Measurements from ENCODE around the gene MEGF11.
A peak's percentile ranks its signal among the peaks of the same experiment; 100 is the strongest.

Gene MEGF11

DNA sequence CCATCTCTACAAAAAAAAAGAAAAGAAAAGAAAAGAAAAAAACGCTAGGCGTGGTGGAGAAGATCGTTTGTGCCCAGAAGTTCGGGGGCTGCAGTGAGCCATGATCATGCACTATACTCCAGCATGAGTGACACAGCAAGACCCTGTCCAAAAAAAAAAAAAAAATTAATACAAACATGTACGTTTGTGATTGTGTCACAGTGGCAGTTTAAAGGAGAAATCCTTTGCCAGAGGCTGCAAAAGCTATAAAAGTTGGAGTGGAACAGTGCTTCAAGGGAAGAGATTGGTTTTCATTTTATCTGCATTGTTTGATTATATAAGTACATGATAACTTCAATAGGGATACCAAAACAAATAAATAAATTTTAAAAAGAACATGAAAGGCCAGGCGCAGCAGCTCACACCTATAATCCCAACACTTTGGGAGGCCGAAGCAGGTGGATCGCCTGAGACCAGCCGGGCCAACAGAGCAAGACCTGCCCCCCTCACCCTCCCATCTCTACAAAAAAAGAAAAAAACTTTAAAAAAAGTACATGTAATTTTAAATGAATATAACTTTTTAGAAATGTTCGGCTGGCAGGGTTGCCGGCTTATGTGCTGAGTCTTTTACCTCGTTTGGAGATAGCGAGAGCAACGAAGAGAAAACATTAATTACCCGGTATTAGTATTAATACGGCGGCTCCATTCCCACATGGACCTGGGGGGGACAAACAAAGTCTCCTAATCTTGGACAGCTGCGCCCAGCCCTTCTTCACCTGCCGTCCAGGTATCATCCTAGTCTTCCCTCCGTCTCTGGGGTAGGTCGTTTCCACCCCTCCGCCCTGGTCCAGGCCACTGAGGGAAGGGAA, 39.2 kb upstream of the MEGF11 start (continued):
- TF ChIP-seq ZNF16 (tag by site-specific recombination; IDR thresholded peaks at IDR 0.05; ENCODE audit: low read depth) = no peak
- no peak for TF ChIP-seq ZNF2 (tag by site-specific recombination; IDR thresholded peaks at IDR 0.05)
- peak; percentile 63; the same call in 1 of the 2 replicates for TF ChIP-seq KLF8 (tag by site-specific recombination; IDR thresholded peaks at IDR 0.05)
- TF ChIP-seq ZNF555 (tag by site-specific recombination; conservative IDR thresholded peaks at IDR 0.05) = no peak
- TF ChIP-seq, protein P1, sequence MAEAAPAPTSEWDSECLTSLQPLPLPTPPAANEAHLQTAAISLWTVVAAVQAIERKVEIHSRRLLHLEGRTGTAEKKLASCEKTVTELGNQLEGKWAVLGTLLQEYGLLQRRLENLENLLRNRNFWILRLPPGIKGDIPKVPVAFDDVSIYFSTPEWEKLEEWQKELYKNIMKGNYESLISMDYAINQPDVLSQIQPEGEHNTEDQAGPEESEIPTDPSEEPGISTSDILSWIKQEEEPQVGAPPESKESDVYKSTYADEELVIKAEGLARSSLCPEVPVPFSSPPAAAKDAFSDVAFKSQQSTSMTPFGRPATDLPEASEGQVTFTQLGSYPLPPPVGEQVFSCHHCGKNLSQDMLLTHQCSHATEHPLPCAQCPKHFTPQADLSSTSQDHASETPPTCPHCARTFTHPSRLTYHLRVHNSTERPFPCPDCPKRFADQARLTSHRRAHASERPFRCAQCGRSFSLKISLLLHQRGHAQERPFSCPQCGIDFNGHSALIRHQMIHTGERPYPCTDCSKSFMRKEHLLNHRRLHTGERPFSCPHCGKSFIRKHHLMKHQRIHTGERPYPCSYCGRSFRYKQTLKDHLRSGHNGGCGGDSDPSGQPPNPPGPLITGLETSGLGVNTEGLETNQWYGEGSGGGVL (tag by site-specific recombination; IDR thresholded peaks at IDR 0.05) = no peak
- TF ChIP-seq KLF16 (tag by site-specific recombination; IDR thresholded peaks at IDR 0.05) = 0 out of 2 replicates have a peak, but pooled peaks have one; percentile 52
- no peak for TF ChIP-seq OVOL3 (tag by site-specific recombination; IDR thresholded peaks at IDR 0.05)
- TF ChIP-seq ZBTB21 (tag by site-specific recombination; IDR thresholded peaks at IDR 0.05) = no peak
- no peak for TF ChIP-seq ZNF132 (tag by site-specific recombination; IDR thresholded peaks at IDR 0.05; ENCODE audit: borderline replicate concordance)
- no peak for TF ChIP-seq ZNF416 (tag by site-specific recombination; IDR thresholded peaks at IDR 0.05)
- TF ChIP-seq ZNF155 (tag by site-specific recombination; IDR thresholded peaks at IDR 0.05) = no peak
- TF ChIP-seq ZNF76 (tag by site-specific recombination; IDR thresholded peaks at IDR 0.05; ENCODE audit: borderline replicate concordance, low read depth) = no peak
- TF ChIP-seq, protein P2, sequence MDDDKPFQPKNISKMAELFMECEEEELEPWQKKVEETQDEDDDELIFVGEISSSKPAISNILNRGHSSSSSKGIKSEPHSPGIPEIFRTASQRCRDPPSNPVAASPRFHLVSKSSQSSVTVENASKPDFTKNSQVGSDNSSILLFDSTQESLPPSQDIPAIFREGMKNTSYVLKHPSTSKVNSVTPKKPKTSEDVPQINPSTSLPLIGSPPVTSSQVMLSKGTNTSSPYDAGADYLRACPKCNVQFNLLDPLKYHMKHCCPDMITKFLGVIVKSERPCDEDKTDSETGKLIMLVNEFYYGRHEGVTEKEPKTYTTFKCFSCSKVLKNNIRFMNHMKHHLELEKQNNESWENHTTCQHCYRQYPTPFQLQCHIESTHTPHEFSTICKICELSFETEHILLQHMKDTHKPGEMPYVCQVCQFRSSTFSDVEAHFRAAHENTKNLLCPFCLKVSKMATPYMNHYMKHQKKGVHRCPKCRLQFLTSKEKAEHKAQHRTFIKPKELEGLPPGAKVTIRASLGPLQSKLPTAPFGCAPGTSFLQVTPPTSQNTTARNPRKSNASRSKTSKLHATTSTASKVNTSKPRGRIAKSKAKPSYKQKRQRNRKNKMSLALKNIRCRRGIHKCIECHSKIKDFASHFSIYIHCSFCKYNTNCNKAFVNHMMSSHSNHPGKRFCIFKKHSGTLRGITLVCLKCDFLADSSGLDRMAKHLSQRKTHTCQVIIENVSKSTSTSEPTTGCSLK (tag by site-specific recombination; IDR thresholded peaks at IDR 0.05) = no peak
- TF ChIP-seq ZNF138 (tag by site-specific recombination; IDR thresholded peaks at IDR 0.05; ENCODE audit: borderline replicate concordance) = no peak
- TF ChIP-seq ZNF366 (tag by site-specific recombination; conservative IDR thresholded peaks at IDR 0.05) = no peak; the same call in 1 of the 2 replicates
- TF ChIP-seq ZNF335 (tag by site-specific recombination; conservative IDR thresholded peaks at IDR 0.05) = peak; percentile 88
- no peak for TF ChIP-seq ZNF561 (tag by site-specific recombination; IDR thresholded peaks at IDR 0.05; ENCODE audit: borderline replicate concordance)
- TF ChIP-seq ZNF324 (tag by site-specific recombination; IDR thresholded peaks at IDR 0.05) = no peak
- TF ChIP-seq, protein P3, sequence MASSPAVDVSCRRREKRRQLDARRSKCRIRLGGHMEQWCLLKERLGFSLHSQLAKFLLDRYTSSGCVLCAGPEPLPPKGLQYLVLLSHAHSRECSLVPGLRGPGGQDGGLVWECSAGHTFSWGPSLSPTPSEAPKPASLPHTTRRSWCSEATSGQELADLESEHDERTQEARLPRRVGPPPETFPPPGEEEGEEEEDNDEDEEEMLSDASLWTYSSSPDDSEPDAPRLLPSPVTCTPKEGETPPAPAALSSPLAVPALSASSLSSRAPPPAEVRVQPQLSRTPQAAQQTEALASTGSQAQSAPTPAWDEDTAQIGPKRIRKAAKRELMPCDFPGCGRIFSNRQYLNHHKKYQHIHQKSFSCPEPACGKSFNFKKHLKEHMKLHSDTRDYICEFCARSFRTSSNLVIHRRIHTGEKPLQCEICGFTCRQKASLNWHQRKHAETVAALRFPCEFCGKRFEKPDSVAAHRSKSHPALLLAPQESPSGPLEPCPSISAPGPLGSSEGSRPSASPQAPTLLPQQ (tag by site-specific recombination; IDR thresholded peaks at IDR 0.05) = peak; percentile 23; the same call in 1 of the 2 replicates
- no peak for TF ChIP-seq ZNF837 (tag by site-specific recombination; IDR thresholded peaks at IDR 0.05)
- TF ChIP-seq, protein P4, sequence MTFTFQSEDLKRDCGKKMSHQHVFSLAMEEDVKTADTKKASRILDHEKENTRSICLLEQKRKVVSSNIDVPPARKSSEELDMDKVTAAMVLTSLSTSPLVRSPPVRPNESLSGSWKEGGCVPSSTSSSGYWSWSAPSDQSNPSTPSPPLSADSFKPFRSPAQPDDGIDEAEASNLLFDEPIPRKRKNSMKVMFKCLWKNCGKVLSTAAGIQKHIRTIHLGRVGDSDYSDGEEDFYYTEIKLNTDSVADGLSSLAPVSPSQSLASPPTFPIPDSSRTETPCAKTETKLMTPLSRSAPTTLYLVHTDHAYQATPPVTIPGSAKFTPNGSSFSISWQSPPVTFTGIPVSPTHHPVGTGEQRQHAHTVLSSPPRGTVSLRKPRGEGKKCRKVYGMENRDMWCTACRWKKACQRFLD (tag by site-specific recombination; IDR thresholded peaks at IDR 0.05) = no peak
- no peak for TF ChIP-seq ZNF585B (tag by site-specific recombination; IDR thresholded peaks at IDR 0.05)
- TF ChIP-seq ZNF169 (tag by site-specific recombination; IDR thresholded peaks at IDR 0.05) = no peak
- peak; percentile 95 for TF ChIP-seq ZNF121 (tag by site-specific recombination; IDR thresholded peaks at IDR 0.05)
- no peak for TF ChIP-seq ZFP41 (tag by site-specific recombination; IDR thresholded peaks at IDR 0.05; ENCODE audit: borderline replicate concordance)
- TF ChIP-seq ZNF184 (tag by site-specific recombination; IDR thresholded peaks at IDR 0.05) = no peak
- TF ChIP-seq, protein P5, sequence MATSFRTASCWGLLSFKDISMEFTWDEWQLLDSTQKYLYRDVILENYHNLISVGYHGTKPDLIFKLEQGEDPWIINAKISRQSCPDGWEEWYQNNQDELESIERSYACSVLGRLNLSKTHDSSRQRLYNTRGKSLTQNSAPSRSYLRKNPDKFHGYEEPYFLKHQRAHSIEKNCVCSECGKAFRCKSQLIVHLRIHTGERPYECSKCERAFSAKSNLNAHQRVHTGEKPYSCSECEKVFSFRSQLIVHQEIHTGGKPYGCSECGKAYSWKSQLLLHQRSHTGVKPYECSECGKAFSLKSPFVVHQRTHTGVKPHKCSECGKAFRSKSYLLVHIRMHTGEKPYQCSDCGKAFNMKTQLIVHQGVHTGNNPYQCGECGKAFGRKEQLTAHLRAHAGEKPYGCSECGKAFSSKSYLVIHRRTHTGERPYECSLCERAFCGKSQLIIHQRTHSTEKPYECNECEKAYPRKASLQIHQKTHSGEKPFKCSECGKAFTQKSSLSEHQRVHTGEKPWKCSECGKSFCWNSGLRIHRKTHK (tag by site-specific recombination; IDR thresholded peaks at IDR 0.05) = no peak
- no peak for TF ChIP-seq ZNF530 (tag by site-specific recombination; IDR thresholded peaks at IDR 0.05; ENCODE audit: low read depth)
- TF ChIP-seq, protein P6, sequence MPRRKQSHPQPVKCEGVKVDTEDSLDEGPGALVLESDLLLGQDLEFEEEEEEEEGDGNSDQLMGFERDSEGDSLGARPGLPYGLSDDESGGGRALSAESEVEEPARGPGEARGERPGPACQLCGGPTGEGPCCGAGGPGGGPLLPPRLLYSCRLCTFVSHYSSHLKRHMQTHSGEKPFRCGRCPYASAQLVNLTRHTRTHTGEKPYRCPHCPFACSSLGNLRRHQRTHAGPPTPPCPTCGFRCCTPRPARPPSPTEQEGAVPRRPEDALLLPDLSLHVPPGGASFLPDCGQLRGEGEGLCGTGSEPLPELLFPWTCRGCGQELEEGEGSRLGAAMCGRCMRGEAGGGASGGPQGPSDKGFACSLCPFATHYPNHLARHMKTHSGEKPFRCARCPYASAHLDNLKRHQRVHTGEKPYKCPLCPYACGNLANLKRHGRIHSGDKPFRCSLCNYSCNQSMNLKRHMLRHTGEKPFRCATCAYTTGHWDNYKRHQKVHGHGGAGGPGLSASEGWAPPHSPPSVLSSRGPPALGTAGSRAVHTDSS (tag by site-specific recombination; IDR thresholded peaks at IDR 0.05) = no peak
- no peak for TF ChIP-seq ZNF140 (tag by site-specific recombination; IDR thresholded peaks at IDR 0.05)
- TF ChIP-seq ZNF175 (tag by site-specific recombination; IDR thresholded peaks at IDR 0.05) = no peak
